GM12878 (cell line): ENCODE data around the gene SUGP1.

ENCODE experiments used
- CEBPB ChIP-seq, 2 experiments: fragments of 150-350 bp in 1 of 2; IDR thresholded peaks; 2 replicates each; pipeline ENCODE4 v1.6.1; 2012 to 2014; ENCODE audit warnings: low read depth in 2 of 2, low read length in 2 of 2, borderline replicate concordance in 1 of 2, inconsistent platforms in 1 of 2
- PAX8 ChIP-seq: fragments of 450-650 bp; IDR thresholded peaks from 2 replicates; pipeline ENCODE4 v1.6.1; 2017; ENCODE audit warnings: mild to moderate bottlenecking, moderate library complexity
- POLR2A ChIP-seq: IDR thresholded peaks from 2 replicates; pipeline ENCODE4 v1.6.1; 2011; ENCODE audit warnings: low read depth, mild to moderate bottlenecking, low read length
- POLR2AphosphoS5 ChIP-seq: IDR thresholded peaks from 2 replicates; pipeline ENCODE4 v1.6.1; 2011; ENCODE audit warnings: mild to moderate bottlenecking, low read length, inconsistent platforms
- RFX5 ChIP-seq: IDR thresholded peaks from 2 replicates; pipeline ENCODE4 v1.6.1; 2011; ENCODE audit warnings: low read depth, low read length, improper control_type of control experiment
- SMARCA5 ChIP-seq: fragments of 450-650 bp; IDR thresholded peaks from 2 replicates; pipeline ENCODE4 v1.6.1; 2017; ENCODE audit warnings: mild to moderate bottlenecking
- SMC3 ChIP-seq: IDR thresholded peaks from 2 replicates; pipeline ENCODE4 v1.6.1; 2011; ENCODE audit warnings: low read length, improper control_type of control experiment, borderline replicate concordance
- SPI1 ChIP-seq: IDR thresholded peaks from 2 replicates; pipeline ENCODE4 v1.6.1; 2011; ENCODE audit warnings: low read depth, mild to moderate bottlenecking, low read length, moderate library complexity, borderline replicate concordance; ENCODE audit not compliant: insufficient read depth
- YY1 ChIP-seq: IDR thresholded peaks from 2 replicates; pipeline ENCODE4 v1.6.1; 2011; ENCODE audit warnings: low read depth, mild to moderate bottlenecking, low read length
- ZZZ3 ChIP-seq: IDR thresholded peaks from 2 replicates; pipeline ENCODE4 v1.6.1; 2011; ENCODE audit warnings: low read depth; ENCODE audit not compliant: control insufficient read depth, insufficient read length
- TF ChIP-seq, protein P1 (sequence below), 3 experiments: IDR thresholded peaks in 2 of 3; conservative IDR thresholded peaks in 1 of 3; 2 replicates each; pipeline ENCODE4 v1.5.1; 2011; ENCODE audit warnings: low read depth in 3 of 3, low read length in 3 of 3, mild to moderate bottlenecking in 3 of 3, control low read depth in 2 of 3, moderate library complexity in 2 of 3, inconsistent platforms in 1 of 3, mixed read lengths in 1 of 3; ENCODE audit not compliant: control insufficient read depth in 2 of 3, insufficient read depth in 1 of 3; ENCODE audit errors: extremely low read depth in 1 of 3
- TF ChIP-seq, protein P2 (sequence below): fragments of 450-650 bp; IDR thresholded peaks from 2 replicates; pipeline ENCODE4 v1.6.1; 2018; ENCODE audit warnings: mild to moderate bottlenecking, low read depth, moderate library complexity; ENCODE audit not compliant: partially characterized antibody
- TF ChIP-seq, protein P3 (sequence below): IDR thresholded peaks from 2 replicates; pipeline ENCODE4 v1.6.1; 2011; ENCODE audit warnings: low read depth, mild to moderate bottlenecking, low read length, moderate library complexity, borderline replicate concordance; ENCODE audit errors: extremely low read depth

DNA sequence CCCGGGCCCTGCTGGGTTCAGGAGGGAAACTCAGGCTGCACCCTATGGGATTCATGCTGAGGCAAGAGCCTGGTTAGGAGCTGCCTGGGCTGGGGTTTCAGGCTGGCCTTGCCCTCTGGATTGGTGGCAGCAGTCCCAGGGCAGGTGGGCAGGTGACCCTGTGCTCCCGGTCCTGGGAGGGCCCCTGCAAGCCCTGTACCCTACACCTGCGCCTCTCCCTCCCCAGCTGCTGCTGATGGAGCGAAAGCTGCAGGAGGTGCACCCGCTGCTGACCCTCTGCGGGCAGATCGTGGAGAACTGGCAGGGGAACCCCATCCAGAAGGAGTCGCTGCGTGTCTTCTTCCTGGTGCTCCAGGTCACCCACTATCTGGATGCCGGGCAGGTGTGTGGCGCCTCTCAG lies 20.7 kb upstream of the SUGP1 start:
- TF ChIP-seq POLR2AphosphoS5 (no peak), CEBPB (IDR thresholded peaks at IDR 0.05; ENCODE audit: borderline replicate concordance in 1 of 2, low read depth in 2 of 2, low read length in 2 of 2) (no peak), SMARCA5 (no peak), POLR2A (peak; percentile 52; the same call in 1 of the 2 replicates), ZZZ3 (no peak), PAX8 (no peak), SMC3 (no peak), RFX5 (no peak), YY1 (no peak), SPI1 (no peak)
- TF ChIP-seq, protein P1, sequence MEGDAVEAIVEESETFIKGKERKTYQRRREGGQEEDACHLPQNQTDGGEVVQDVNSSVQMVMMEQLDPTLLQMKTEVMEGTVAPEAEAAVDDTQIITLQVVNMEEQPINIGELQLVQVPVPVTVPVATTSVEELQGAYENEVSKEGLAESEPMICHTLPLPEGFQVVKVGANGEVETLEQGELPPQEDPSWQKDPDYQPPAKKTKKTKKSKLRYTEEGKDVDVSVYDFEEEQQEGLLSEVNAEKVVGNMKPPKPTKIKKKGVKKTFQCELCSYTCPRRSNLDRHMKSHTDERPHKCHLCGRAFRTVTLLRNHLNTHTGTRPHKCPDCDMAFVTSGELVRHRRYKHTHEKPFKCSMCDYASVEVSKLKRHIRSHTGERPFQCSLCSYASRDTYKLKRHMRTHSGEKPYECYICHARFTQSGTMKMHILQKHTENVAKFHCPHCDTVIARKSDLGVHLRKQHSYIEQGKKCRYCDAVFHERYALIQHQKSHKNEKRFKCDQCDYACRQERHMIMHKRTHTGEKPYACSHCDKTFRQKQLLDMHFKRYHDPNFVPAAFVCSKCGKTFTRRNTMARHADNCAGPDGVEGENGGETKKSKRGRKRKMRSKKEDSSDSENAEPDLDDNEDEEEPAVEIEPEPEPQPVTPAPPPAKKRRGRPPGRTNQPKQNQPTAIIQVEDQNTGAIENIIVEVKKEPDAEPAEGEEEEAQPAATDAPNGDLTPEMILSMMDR (IDR thresholded peaks at IDR 0.05 in 2 of 3, conservative IDR thresholded peaks at IDR 0.05 in 1 of 3; ENCODE audit: control insufficient read depth in 2 of 3, extremely low read depth in 1 of 3, insufficient read depth in 1 of 3, low read depth in 3 of 3, low read length in 3 of 3), result no peak
- TF ChIP-seq, protein P2, sequence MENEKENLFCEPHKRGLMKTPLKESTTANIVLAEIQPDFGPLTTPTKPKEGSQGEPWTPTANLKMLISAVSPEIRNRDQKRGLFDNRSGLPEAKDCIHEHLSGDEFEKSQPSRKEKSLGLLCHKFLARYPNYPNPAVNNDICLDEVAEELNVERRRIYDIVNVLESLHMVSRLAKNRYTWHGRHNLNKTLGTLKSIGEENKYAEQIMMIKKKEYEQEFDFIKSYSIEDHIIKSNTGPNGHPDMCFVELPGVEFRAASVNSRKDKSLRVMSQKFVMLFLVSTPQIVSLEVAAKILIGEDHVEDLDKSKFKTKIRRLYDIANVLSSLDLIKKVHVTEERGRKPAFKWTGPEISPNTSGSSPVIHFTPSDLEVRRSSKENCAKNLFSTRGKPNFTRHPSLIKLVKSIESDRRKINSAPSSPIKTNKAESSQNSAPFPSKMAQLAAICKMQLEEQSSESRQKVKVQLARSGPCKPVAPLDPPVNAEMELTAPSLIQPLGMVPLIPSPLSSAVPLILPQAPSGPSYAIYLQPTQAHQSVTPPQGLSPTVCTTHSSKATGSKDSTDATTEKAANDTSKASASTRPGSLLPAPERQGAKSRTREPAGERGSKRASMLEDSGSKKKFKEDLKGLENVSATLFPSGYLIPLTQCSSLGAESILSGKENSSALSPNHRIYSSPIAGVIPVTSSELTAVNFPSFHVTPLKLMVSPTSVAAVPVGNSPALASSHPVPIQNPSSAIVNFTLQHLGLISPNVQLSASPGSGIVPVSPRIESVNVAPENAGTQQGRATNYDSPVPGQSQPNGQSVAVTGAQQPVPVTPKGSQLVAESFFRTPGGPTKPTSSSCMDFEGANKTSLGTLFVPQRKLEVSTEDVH, result no peak
- TF ChIP-seq, protein P3, sequence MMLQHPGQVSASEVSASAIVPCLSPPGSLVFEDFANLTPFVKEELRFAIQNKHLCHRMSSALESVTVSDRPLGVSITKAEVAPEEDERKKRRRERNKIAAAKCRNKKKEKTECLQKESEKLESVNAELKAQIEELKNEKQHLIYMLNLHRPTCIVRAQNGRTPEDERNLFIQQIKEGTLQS, result no peak
